HG02981 (cell line): ENCODE results near the gene CMYA5.

Experiments used
- ATAC-seq: cut with Tn5 transposase; IDR thresholded peaks from one replicate; pipeline ENCODE4 v1.9.1; 2021; ENCODE audit warnings: mild to moderate bottlenecking, moderate library complexity; ENCODE audit not compliant: unreplicated experiment

Gene CMYA5

DNA sequence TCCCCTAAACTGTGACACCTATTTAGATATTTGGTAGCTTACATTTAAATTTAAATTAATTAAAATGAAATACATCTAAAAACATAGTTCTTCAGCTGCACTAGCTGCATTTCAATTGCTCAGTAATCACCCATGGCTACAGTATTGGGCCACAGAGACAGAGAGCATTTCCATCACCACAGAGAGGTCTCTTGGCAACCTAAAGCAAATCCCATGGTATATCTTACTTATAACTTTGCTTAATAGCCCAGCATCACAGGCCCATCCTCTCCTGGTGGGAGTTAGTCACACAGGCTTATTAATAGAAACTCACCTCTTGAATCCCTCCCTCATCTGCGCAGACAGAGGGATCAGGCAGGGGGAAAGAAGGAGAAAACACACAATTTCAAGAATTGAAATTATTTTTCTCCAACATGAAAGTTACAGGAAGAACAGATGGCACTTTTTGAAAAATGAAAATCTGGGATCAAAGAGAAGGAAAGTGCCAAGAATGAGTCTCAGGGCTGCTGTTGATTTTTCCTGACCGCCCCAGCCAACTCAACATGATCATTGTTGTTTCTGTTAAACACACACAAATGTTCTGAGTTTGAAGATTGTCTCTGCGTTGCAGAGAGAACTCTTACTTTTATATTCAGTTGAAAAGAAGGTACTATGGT, 144.6 kb downstream of the CMYA5 start:
- ATAC-seq: no peak

- ATAC-seq: no peak
Observed at GRCh38 chr5:79834754-79835714, 145.4 kb downstream of the CMYA5 start.

DNA sequence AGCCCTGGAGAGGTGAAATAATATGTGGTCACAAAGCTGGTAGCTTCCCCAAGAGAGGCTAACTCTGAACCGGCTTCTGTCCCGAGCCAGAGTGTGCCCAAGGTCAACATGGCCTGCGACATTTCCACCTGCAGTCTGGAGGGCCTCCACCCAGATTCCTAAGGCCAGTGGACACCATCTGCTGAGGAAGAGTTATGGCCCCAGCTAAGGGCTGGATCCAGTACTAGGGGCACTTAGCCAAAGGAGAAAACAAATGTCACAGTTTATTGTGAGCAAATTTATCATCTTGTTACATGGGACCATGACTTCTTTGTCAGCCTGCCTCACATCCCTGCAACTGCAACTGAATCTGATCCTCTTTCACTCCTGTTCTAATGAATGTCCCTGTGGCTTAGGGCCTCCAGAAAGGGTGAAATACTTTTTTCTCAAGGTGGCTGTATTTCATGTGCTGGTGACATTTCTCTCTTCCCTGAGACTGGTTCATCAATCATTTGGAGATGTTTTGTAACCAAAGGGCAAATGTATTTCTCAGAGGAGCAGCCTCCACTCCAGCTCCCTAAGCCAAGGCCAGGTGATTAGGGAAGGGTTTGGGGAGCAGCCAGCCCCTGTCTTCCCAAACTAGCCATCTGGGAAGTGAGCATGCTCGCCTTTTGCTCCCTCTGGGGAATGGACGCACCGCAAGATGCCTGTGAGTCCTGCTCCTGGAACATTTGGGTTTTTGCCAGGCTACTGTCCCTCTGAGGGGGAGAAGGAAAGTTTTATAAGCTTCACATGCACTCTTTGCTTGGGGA, 148.3 kb downstream of the CMYA5 start:
- ATAC-seq: no peak

DNA sequence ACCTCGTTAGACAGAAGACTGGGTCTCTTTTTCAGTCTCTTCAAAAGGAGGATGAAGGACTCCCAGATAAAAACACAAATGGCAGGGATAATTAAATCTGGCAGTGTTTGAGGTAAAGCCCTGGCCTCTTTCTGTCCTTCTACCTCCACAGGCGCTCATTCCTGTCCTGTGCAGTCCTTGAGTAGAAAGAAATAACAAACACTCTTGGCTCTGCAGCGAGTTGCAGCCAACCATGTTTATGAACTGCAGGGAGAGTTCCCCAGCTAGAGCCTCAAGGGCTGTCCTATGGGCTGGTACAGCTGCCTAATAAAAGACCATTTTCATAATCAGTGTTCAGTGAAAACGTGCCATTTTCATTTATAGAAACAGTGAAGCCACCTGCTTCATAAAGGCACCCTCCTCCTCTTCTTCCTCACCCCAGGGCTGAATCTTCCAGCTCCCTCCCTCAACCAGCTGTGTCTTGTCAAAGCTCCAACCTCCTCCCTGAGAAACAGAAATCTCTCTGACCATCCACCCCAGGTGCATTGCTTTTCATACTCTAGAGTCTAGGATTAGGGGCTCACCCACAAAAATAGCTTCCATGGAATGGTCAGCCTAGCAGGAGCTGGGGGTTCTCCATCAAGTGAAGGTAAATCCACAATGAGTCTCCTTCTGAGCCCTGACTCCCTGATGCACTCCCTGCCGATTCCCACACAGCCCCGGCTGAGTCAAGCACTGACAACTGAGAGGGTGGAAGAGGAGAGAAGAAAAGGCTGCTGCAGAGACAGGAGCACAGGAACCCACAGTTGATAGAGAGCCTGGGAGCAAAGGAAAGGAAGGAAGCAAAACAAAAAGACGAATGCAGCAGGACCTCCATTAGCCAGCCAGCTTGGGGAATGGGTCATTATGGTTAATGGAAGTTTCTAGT, 150.7 kb downstream of the CMYA5 start:
- no peak for ATAC-seq

DNA sequence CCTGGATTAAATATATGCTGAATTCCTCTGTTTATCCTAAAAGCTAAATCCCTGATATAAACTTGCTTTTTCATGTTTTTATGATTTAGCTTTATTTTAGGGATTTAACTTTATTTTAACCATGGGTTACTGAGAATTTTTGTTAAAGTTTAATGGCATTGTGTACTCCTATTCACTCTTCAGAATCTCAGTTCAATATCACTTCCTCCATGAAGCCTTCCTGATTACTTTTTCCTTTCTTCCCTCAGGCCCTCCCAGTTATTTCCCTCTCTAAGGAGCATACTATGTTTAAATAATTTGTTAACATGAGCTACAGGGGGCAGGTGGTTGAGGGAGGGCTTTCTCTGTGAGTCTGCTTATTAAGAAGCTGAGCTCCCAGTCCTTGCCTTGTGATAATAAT, 151.5 kb downstream of the CMYA5 start:
- ATAC-seq: no peak

GRCh38 chr5:79842006-79842881, 152.6 kb downstream of the CMYA5 start:
- ATAC-seq: no peak

GRCh38 chr5:79842991-79843390, 153.4 kb downstream of the CMYA5 start:
- ATAC-seq: no peak

DNA sequence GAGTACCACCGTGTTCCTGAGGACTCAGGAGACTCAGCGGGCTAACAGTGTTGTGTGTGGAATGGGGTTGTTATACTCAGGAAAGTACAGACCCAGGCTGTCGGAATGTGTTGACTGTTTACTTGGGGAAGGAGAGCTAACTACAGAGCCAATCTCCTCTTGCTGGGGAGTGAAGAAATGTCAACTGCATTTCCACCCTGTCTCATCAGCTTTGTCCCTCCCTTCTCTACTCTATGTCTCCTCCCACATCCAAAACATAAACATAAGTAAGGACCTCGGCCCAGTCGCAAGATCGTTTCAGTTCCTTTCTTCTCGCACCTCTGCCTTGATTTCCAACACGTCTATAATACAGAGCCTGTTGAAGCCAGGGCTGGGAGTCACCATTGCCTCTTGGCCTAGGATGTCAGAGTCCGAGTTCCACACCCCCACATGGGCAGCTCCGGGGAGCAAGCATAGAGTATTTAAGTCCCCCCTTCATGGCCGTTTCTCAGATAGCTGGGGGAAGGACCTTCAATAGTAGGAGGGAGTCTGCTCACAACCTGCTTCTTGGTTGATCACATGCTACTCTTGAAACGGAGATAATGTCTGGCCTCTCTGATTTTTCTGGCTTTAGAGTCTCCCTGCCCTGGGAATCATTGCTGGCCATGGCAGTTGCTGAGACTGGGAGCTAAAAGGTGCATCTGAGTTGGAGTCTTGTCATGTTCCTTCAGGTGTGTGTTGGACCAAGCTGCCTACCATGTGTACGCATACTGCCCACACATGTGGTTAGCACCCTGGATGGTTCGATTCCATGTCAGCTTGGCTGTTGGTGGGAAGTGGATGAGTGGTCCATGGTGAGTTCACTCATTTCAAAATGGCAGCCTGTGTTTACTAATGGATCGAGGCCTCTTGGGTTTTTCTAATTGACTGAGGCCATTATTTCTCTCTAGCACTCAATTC, 154.1 kb downstream of the CMYA5 start:
- ATAC-seq: no peak

- ATAC-seq: no peak
Observed at GRCh38 chr5:79844571-79844970, 154.9 kb downstream of the CMYA5 start.

- no peak for ATAC-seq
Observed at GRCh38 chr5:79845448-79846197, 156.0 kb downstream of the CMYA5 start.

GRCh38 chr5:79846198-79846521, 156.5 kb downstream of the CMYA5 start:
- no peak for ATAC-seq

- ATAC-seq: no peak
Observed at GRCh38 chr5:79847561-79847960, 157.9 kb downstream of the CMYA5 start.

DNA sequence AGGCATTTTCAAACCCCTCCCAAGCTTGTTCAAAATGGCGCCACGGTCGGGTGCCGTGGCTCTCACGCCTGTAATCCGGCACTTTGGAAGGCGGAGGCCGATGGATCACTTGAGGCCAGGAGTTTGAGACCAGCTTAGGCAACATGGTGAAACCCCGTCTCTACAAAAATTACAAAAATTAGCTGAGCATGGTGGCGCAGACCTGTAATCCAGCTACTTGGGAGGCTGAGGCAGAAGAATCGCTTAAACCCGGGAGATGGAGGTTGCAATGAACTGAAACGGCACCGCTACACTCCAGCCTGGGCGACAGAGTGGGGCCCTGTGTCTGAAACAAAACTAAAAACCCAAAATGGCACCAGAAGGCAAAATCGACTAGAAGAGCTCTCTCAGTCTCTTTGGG, 159.4 kb downstream of the CMYA5 start:
- no peak for ATAC-seq
